WTC11 (cell line): ENCODE data around the gene MALL. TPM values are rescaled to one million over a fixed set of nuclear protein-coding genes. Genes with fewer than 3 reads are reported as not detected.

Experiments
- ATAC-seq: fragments of 200-7000 bp; cut with Tn5 transposase; 2 replicates; pipeline ENCODE4 v1.10.0; 2021; ENCODE audit warnings: mild to moderate bottlenecking, moderate library complexity
- CTCF ChIA-PET: fragments of 300-600 bp; sonication (Branson Sonifier 250); formaldehyde crosslinking; loops from one replicate; lab custom pipeline; 2021; ENCODE audit warnings: antibody characterized with exemption; lab: Charles Lee
- POLR2A ChIA-PET: fragments of 350-600 bp; sonication (Branson Sonifier 250); formaldehyde crosslinking; loops from one replicate; lab custom pipeline; 2021; ENCODE audit warnings: antibody characterized with exemption; lab: Charles Lee
- DNase-seq: peaks from one replicate; pipeline ENCODE4 v3.0.0; 2021; ENCODE audit warnings: low spot score
- H3K27ac Mint-ChIP-seq: 2 replicates; pipeline ENCODE4 v1.8.0; 2021; ENCODE audit warnings: mixed read lengths
- H3K27me3 Mint-ChIP-seq: 2 replicates; pipeline ENCODE4 v1.8.0; 2021; ENCODE audit warnings: low read depth, mild to moderate bottlenecking, moderate library complexity, mixed read lengths
- H3K36me3 Mint-ChIP-seq: 2 replicates; pipeline ENCODE4 v1.8.0; 2021; ENCODE audit warnings: mixed read lengths
- H3K4me1 Mint-ChIP-seq: 2 replicates; pipeline ENCODE4 v1.8.0; 2022; ENCODE audit warnings: mixed read lengths
- H3K4me3 Mint-ChIP-seq: 2 replicates; pipeline ENCODE4 v1.8.0; 2021; ENCODE audit warnings: mild to moderate bottlenecking, moderate library complexity, mixed read lengths
- H3K9me3 Mint-ChIP-seq: 2 replicates; pipeline ENCODE4 v1.8.0; 2021; ENCODE audit warnings: mixed read lengths
- GABPB1 ChIP-seq: sonication (generic); formaldehyde crosslinking; IDR thresholded peaks from 2 replicates; pipeline ENCODE4 v1.8.1; 2023; ENCODE audit warnings: mild to moderate bottlenecking, missing genetic modification reagents
- IRF2 ChIP-seq: sonication (generic); formaldehyde crosslinking; IDR thresholded peaks from 2 replicates; pipeline ENCODE4 v1.8.0; 2022; ENCODE audit warnings: low read depth, missing genetic modification reagents, borderline replicate concordance
- MLX ChIP-seq: sonication (generic); formaldehyde crosslinking; IDR thresholded peaks from 2 replicates; pipeline ENCODE4 v1.8.1; 2023; ENCODE audit warnings: mild to moderate bottlenecking, missing genetic modification reagents, moderate library complexity
- NFATC4 ChIP-seq: fragments of 250-450 bp; sonication (Bioruptor Pico); IDR thresholded peaks from 2 replicates; pipeline ENCODE4 v1.9.0; 2021; ENCODE audit warnings: mild to moderate bottlenecking
- NFE2L1 ChIP-seq: sonication (generic); formaldehyde crosslinking; IDR thresholded peaks from 2 replicates; pipeline ENCODE4 v1.8.1; 2023; ENCODE audit warnings: missing genetic modification reagents
- NFYB ChIP-seq: sonication (generic); formaldehyde crosslinking; conservative IDR thresholded peaks from 2 replicates; pipeline ENCODE4 v1.8.0; 2022; ENCODE audit warnings: low read depth, missing genetic modification reagents
- RELA ChIP-seq: sonication (generic); formaldehyde crosslinking; IDR thresholded peaks from 2 replicates; pipeline ENCODE4 v1.8.1; 2022; ENCODE audit warnings: missing genetic modification reagents, mild to moderate bottlenecking, borderline replicate concordance
- TCF7 ChIP-seq: sonication (generic); formaldehyde crosslinking; IDR thresholded peaks from 2 replicates; pipeline ENCODE4 v1.8.0; 2022; ENCODE audit warnings: mild to moderate bottlenecking, low read depth, missing genetic modification reagents, moderate library complexity
- ZNF281 ChIP-seq: sonication (generic); formaldehyde crosslinking; IDR thresholded peaks from 2 replicates; pipeline ENCODE4 v1.8.0; 2023; ENCODE audit warnings: mild to moderate bottlenecking, missing genetic modification reagents
- total RNA-seq: library from RNA; stranded (reverse); gene quantifications from 3 replicates; pipeline ENCODE4 v1.2.3, GENCODE V29; 2021
- TF ChIP-seq, protein P1 (sequence below): sonication (generic); formaldehyde crosslinking; IDR thresholded peaks from 2 replicates; pipeline ENCODE4 v1.8.1; 2022; ENCODE audit warnings: missing genetic modification reagents, borderline replicate concordance
- TF ChIP-seq, protein P2 (sequence below): sonication (generic); formaldehyde crosslinking; IDR thresholded peaks from 2 replicates; pipeline ENCODE4 v1.8.1; 2022; ENCODE audit warnings: mild to moderate bottlenecking, moderate library complexity, missing genetic modification reagents

Gene MALL
- total RNA-seq, 1 experiment from 2014 or later: 3.8 TPM

DNA sequence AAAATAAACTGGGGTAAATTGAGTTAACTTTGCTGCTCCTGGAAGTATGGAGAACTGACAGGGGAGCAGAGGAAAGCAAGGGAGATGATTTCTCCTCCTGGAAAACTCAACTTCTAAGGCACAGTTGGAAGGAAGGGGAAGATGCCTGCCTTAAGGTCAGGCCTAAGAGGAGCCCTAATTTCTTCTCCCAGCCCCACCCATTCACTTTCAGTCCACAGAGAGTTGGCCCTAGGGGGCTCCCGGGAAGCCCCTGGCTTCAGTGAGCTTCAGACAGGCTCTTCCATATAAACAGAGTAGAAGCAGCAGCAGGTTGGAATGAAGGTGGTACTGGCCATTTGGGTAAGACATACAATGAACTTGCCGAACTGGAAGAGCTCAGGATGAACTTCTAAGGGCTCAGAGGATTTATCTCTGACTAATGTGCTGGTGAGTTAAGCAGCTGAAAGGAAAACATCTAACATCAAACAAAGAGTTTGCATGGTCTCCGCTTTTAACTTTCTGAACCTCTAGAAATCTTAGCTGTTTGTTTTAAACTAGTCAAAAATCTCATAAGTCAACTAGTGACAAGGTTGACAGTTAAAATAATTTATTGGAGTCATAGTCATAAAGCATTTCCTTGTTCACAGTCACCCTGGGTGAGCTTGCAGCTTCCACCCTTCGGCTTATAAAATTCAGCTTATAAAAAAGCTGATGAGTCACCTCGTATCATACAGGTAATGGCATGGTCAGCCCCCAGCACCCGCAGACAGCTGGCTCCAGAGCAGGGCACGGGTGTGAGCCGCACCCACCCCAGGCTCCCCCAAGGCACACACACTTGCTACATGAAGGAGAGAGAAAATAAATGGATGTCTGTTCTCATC, 9.8 kb downstream of the MALL start:
- no peak for DNase-seq
- Mint-ChIP-seq H3K27me3 (peaks cover 10% of the 10 kb centered on the region), H3K4me1 (peaks cover 3% of the 10 kb centered on the region), H3K27ac (no peak overlapping the region), H3K9me3 (0 out of 2 replicates have a peak, but pooled peaks cover 5% of the 10 kb centered on the region), H3K36me3 (0 out of 2 replicates have a peak, but pooled peaks cover 3% of the 10 kb centered on the region), H3K4me3 (no peak overlapping the region)
- CTCF ChIA-PET: interaction anchor here (2.4 kb wide), 1 partner anchor 10 kb away, joined by 12 read pairs; the partner anchor contains the start of gene MALL
- POLR2A ChIA-PET: no interaction called here
- ATAC-seq: no peak
- TF ChIP-seq, protein P1, sequence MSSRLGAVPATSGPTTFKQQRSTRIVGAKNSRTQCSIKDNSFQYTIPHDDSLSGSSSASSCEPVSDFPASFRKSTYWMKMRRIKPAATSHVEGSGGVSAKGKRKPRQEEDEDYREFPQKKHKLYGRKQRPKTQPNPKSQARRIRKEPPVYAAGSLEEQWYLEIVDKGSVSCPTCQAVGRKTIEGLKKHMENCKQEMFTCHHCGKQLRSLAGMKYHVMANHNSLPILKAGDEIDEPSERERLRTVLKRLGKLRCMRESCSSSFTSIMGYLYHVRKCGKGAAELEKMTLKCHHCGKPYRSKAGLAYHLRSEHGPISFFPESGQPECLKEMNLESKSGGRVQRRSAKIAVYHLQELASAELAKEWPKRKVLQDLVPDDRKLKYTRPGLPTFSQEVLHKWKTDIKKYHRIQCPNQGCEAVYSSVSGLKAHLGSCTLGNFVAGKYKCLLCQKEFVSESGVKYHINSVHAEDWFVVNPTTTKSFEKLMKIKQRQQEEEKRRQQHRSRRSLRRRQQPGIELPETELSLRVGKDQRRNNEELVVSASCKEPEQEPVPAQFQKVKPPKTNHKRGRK (CRISPR knock-in tag): no peak
- TF ChIP-seq MLX (CRISPR knock-in tag) (no peak), RELA (CRISPR knock-in tag) (no peak), NFATC4 (CRISPR knock-in tag) (no peak), GABPB1 (CRISPR knock-in tag) (no peak), NFE2L1 (no peak)

GRCh38 chr2:110105183-110105582, 10.4 kb downstream of the MALL start:
- Mint-ChIP-seq H3K27ac (no peak overlapping the region), H3K4me3 (no peak overlapping the region), H3K9me3 (0 out of 2 replicates have a peak, but pooled peaks cover 5% of the 10 kb centered on the region), H3K36me3 (0 out of 2 replicates have a peak, but pooled peaks cover 3% of the 10 kb centered on the region), H3K4me1 (peaks cover 3% of the 10 kb centered on the region), H3K27me3 (peaks cover 5% of the 10 kb centered on the region)
- ATAC-seq: no peak
- CTCF ChIA-PET: interaction anchor here (2.4 kb wide), 1 partner anchor 11 kb away, joined by 12 read pairs; the partner anchor contains the start of gene MALL
- DNase-seq: no peak
- POLR2A ChIA-PET: no interaction called here
- TF ChIP-seq, protein P2, sequence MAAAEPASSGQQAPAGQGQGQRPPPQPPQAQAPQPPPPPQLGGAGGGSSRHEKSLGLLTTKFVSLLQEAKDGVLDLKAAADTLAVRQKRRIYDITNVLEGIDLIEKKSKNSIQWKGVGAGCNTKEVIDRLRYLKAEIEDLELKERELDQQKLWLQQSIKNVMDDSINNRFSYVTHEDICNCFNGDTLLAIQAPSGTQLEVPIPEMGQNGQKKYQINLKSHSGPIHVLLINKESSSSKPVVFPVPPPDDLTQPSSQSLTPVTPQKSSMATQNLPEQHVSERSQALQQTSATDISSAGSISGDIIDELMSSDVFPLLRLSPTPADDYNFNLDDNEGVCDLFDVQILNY (CRISPR knock-in tag): no peak
- TF ChIP-seq ZNF281 (CRISPR knock-in tag) (no peak), IRF2 (CRISPR knock-in tag) (no peak), NFATC4 (CRISPR knock-in tag) (no peak), TCF7 (CRISPR knock-in tag) (no peak)

GRCh38 chr2:110104025-110104771, 11.4 kb downstream of the MALL start:
- POLR2A ChIA-PET: no interaction called here
- ATAC-seq (no peak), DNase-seq (no peak)
- no peak overlapping the region for H3K4me3 Mint-ChIP-seq
- H3K4me1 Mint-ChIP-seq: peaks cover 3% of the 10 kb centered on the region
- TF ChIP-seq NFYB (CRISPR knock-in tag): no peak
- 0 out of 2 replicates have a peak, but pooled peaks cover 3% of the 10 kb centered on the region for H3K36me3 Mint-ChIP-seq
- no peak overlapping the region for H3K27ac Mint-ChIP-seq
- CTCF ChIA-PET: interaction anchor here (2.0 kb wide), 1 partner anchor 12 kb away, joined by 6 read pairs; the partner anchor contains the start of gene MALL
- H3K27me3 Mint-ChIP-seq: peaks cover 5% of the 10 kb centered on the region
- H3K9me3 Mint-ChIP-seq: 0 out of 2 replicates have a peak, but pooled peaks cover 5% of the 10 kb centered on the region
